ENCODE data around the gene HOXC10. TPM values are rescaled to one million over a fixed set of nuclear protein-coding genes. Genes with fewer than 3 reads are reported as not detected.

The HOXC10 gene
- total RNA-seq, 4 donors from 2014 or later = 7.6 to 20.9 (median 12.0) TPM

GRCh38 chr12:53975479-53976152, 9.3 kb upstream of the HOXC10 start:
- TF ChIP-seq CTCF (IDR thresholded peaks at IDR 0.05; ENCODE audit: low read depth) = no peak

- no peak for TF ChIP-seq CTCF (IDR thresholded peaks at IDR 0.05; ENCODE audit: low read depth)
These were observed 8.6 kb upstream of the HOXC10 start for GRCh38 chr12:53976172-53976822.

GRCh38 chr12:53976823-53977595, 7.9 kb upstream of the HOXC10 start:
- no peak for TF ChIP-seq CTCF (IDR thresholded peaks at IDR 0.05; ENCODE audit: low read depth)

- no peak for TF ChIP-seq CTCF (IDR thresholded peaks at IDR 0.05; ENCODE audit: low read depth)
These were observed 7.1 kb upstream of the HOXC10 start for GRCh38 chr12:53977596-53978445.

- no peak for TF ChIP-seq CTCF (IDR thresholded peaks at IDR 0.05; ENCODE audit: low read depth)
These were observed 6.2 kb upstream of the HOXC10 start for GRCh38 chr12:53978477-53979356.

GRCh38 chr12:53980104-53980801, 4.7 kb upstream of the HOXC10 start:
- no peak for TF ChIP-seq CTCF (IDR thresholded peaks at IDR 0.05; ENCODE audit: low read depth)

Measured in subcutaneous adipose tissue (tissue), 4 donors.